GM12873 (cell line): Measurements from ENCODE around the gene KRTAP20-3.

Experiments used
- CTCF ChIP-seq: IDR thresholded peaks from 2 replicates; pipeline ENCODE4 v1.5.1; 2012; ENCODE audit warnings: low read depth, mild to moderate bottlenecking, moderate library complexity, low read length, control low read depth; ENCODE audit not compliant: insufficient read depth; ENCODE audit errors: missing control alignments

The KRTAP20-3 gene

GRCh38 chr21:30616125-30616524, 26.5 kb upstream of the KRTAP20-3 start, which contains the start of gene KRTAP20-1:
KRTAP20-1 (plus strand) TSS chr21:30616425; CDS start chr21:30616455, 30 bp downstream.
- no peak for TF ChIP-seq CTCF

- no peak for TF ChIP-seq CTCF
Measured at GRCh38 chr21:30620080-30620479, 22.6 kb upstream of the KRTAP20-3 start.

GRCh38 chr21:30620522-30620921, 22.1 kb upstream of the KRTAP20-3 start, which contains the start of gene KRTAP20-4:
KRTAP20-4 (plus strand) TSS chr21:30620627.
- no peak for TF ChIP-seq CTCF

- TF ChIP-seq CTCF = no peak
Measured at GRCh38 chr21:30623362-30623761, 19.3 kb upstream of the KRTAP20-3 start.

GRCh38 chr21:30625449-30626165, 17.1 kb upstream of the KRTAP20-3 start:
- TF ChIP-seq CTCF = no peak

- no peak for TF ChIP-seq CTCF
Measured at GRCh38 chr21:30628109-30628508, 14.6 kb upstream of the KRTAP20-3 start.

GRCh38 chr21:30629200-30629599, 13.5 kb upstream of the KRTAP20-3 start:
- TF ChIP-seq CTCF = no peak
